ENCODE data around the gene USP34.

Gene USP34

DNA sequence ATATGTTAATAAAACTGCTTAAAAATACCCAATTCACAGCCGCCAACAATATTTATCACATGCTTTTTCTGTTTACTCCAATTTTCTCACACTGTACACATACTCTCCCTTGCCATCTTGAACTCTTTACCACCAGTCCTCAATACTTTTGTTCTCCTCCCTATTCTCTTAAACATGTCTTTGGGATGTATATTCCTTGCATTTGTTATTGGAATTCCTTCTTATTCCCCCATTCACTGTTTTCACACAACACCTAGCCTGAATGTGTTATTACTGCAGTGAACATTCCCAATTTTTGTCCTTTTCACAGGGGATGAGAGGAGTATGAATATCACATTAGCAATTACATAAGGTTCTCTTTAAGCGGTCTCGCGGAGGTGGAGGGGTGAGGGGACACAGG lies 94.7 kb downstream of the USP34 start:
- no peak for DNase-seq

DNA sequence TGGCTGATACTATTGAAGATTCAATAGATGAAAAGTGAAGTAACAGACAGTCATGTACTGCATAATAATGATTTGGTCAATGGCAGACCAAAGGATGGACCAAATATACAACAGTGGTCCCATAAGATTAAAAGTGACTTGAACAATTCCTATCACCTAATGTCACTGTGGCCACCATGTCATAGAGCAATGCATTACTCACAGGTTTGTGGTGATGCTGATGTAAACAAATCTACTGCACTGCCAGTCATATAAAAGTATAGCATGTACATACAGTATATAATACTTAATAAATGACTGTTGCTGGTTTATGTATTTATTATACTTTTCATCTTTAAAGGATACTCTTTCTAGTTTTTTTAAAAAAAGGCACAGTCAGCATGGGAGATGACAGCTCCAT lies 99.9 kb downstream of the USP34 start:
- no peak for DNase-seq

- DNase-seq, result no peak
These were observed 101.9 kb downstream of the USP34 start for GRCh38 chr2:61368687-61369665.

- no peak for DNase-seq
These were observed 103.7 kb downstream of the USP34 start for GRCh38 chr2:61367177-61367576.

GRCh38 chr2:61363580-61363979 lies 107.3 kb downstream of the USP34 start:
- DNase-seq, result no peak

GRCh38 chr2:61362873-61363272 lies 108.0 kb downstream of the USP34 start:
- DNase-seq, result no peak

- no peak for DNase-seq
These were observed 109.8 kb downstream of the USP34 start for GRCh38 chr2:61361068-61361467.

GRCh38 chr2:61359058-61359457 lies 111.8 kb downstream of the USP34 start:
- DNase-seq, result no peak

DNA sequence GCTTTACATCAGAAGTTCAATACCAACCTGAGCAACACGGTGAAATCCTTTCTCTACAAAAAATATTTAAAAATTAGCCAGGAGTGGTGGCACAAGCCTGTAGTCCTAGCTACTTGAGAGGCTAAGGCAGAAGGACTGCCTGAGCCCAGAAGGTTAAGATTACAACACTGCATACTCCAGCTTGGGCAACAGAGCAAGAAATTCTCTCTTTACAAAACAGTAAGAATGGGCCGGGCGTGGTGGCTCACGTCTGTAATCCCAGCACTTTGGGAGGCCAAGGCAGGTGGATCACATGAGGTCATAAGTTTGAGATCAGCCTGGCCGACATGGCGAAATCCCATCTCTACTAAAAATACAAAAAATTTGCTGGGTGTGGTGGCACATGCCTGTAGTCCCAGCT lies 113.2 kb downstream of the USP34 start:
- no peak for DNase-seq

DNA sequence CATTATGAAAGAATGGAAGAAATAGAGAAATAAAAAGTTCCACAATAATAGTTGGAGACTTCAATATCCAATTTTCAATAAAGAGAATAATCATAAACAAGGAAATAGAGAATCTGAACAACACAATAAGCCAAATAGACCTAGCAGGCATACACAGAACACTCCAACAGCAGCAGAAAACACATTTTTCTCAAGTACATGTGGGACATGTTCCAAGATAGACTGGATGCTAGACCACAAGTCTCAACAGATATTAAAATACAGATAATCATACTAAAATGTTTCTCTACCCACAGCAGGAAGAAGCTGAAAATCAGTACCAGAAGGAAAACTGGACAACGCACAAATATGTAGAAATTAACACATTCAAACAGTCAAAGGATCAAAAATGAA lies 113.9 kb downstream of the USP34 start:
- DNase-seq, result no peak

DNA sequence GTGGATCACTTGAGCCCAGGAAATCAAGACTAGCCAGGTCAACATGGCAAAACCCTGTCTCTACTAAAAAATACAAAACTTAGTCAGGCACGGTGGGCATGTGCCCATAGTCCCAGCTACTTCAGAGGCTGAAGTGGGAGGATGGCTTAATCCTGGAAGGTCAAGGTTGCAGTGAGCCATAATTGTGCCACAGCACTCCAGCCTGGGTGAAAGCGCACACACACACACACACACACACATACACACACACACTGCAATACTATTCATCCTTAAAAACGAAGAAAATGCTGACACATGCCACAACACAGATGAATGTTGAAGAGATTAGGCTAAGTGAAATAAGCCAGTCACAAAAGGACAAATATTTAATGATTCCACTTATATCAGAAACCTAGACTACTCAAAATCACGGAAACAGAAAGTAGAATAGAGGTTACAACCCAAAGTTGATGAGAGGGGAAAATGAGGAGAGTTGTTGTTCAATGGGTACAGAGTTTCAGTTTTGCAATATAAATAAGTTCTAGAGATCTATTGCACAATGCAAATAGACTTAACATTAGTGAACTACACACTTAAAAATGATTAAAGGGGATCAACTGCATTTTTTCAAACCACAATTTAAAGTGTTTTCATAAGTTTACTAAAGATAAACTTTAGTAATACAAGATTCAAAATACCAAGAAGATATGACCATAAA lies 114.5 kb downstream of the USP34 start:
- DNase-seq, result no peak

DNA sequence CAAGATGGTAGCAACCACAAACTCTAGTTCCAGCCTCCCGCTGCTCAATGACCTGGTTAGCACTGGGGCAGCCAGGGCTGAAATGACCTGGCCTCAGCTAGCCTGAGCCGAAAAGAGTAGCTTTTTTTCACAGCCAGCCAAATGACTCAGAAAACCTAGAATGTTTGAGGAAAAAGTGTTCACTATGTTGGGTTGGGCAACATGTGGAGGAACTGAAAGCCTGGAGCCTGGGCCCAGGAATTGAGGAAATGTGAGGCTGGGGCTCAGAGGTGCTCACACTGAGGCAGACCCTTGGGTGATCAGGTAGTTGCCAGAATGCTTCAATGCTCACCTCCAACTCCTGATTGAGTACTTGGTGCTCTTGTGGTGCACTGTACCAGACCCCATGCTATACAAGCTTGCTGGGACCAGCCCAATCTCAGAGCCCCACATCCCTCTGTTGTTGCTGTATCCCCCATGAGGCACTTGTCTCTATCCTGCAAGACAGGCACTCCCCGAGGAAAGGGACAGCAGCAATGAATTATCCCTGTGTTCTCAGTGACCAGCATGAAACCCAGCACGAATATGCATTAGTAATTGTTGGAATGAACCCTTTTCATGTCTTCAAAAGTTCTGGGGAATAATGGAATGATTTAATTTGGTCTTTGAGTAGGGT lies 116.2 kb downstream of the USP34 start:
- DNase-seq, result no peak

- no peak for DNase-seq
These were observed 117.0 kb downstream of the USP34 start for GRCh38 chr2:61353909-61354308.

DNA sequence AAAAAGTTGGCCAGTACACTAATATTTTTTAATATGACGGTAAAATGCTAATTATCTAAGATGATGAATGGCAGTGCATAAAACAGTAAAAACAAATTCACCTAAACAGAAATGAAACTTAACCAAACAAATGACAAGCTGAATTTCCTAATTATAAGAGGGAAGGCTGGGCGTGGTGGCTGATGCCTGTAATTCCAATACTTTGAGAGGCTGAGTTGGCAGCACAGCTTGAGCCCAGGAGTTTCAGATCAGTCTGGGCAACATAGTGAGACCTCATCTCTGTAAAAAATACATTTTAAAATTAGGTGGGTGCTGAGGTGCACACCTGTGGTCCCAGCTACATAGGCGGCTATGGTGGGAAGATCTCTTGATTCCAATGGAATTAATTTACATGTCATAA lies 120.1 kb downstream of the USP34 start:
- DNase-seq, result no peak

DNA sequence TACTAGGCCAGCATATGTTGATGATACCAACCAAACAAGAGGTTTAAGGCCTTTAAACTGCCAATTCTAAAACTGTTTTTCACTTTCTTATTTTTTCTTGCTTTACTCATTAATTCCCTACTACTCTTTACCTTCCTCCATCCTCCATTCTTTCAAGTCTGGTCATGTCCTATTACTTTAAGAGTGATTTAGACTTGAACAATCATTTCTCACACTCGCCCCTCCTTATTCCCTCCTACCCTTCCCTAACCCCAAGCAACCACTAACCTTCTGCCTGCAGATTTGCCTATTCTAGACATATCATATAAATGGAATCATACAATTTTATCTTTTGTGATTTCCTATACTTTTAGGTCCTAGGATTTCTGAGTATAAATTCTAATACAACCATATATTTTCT lies 127.7 kb downstream of the USP34 start:
- DNase-seq, result no peak

DNA sequence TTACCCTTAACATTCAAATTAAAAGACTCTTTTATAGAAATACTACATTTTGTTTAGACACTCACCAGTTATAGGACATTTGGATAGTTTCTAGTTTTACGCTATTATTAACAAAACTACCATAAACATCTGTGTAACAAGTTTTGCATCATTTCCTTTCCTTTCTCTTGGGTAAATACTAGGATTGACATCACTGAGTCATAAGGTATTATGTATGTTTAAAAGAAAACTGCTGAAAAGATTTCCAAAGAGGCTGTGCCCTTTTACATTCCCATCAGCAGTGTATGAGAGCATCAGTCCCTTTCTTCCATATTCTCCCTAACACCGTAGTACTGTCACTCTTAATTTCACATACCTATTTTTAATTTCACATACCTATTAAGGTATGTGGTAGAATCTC lies 130.6 kb downstream of the USP34 start:
- DNase-seq, result no peak

GRCh38 chr2:61338447-61338846 lies 132.4 kb downstream of the USP34 start:
- DNase-seq, result no peak

DNA sequence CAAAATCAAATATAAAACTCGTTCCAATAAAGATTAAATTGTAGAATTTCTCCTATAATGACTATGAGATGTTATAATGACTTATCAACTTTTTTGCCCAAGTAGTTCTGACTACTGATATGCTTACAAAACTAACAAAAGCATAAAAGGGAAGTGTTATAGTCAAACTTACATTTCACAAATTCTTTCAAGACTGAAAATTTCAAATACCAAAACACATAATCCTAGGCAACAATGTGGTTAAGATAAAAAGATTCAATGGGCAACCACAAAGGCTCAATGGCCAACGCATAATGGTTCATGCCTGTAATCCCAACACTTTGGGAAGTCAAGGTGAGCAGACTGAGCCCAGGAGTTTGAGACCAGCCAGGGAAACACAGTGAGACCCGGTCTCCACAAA lies 135.7 kb downstream of the USP34 start:
- no peak for DNase-seq

DNA sequence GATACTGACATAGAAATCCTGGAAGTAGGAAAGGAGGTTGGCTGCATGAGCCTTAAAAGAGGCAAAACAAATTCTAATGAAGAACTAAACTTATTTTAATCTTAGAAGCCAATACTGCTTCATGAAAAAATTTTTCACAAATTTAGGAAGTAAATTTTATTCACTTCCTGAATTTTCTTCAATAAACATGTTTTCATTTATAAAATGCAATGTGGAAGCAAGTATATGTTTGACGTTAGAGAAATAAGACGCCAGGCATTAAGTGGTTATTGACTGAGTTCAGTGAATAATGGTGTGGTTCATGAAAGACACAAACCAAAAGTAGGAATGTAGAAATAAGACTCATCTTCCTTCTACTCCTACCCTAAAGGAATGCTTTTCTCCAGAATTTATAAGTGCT lies 136.4 kb downstream of the USP34 start:
- DNase-seq, result no peak

DNA sequence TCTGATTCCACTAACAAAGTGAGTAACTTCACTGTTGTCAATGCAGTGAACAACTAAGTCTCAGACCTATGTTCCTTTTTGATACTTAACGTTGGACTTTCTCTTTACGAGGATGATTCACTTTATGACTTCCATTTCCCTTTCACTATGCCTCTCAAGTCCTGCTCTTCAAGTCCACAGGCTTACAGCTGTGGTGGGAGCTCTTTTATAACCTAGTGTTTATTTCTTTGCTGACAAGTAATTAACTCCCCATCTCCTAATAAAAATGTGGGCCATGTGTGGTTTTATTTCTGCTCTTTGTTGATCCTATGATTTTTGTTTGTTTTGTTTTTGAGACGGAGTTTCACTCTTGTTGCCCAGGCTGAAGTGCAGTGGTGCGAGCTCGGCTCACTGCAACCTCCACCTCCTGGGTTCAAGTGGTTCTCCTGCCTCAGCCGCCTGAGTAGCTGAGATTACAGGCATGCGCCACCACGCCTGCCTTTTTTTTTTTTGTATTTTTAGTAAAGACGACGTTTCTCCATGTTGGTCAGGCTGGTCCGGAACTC lies 142.1 kb downstream of the USP34 start:
- no peak for DNase-seq

DNA sequence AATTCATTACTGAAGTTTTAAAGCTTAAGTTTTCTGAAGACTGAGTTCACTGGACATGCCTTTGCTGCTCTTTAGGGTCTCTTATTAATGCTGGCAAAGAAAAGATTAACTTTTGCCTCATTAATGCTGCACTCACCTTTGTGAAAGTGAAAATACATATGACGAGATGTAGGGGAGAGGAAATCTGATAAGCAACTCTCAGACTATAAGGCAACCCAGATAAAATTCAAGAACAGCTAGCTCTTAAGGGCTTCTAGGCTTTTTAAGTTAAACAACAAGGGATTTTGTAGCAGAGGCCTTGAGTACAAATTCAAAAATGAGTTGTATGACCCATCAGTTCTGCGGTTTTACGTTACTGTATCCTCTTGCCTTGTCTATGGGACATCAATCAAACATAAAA lies 143.7 kb downstream of the USP34 start:
- DNase-seq, result no peak

DNA sequence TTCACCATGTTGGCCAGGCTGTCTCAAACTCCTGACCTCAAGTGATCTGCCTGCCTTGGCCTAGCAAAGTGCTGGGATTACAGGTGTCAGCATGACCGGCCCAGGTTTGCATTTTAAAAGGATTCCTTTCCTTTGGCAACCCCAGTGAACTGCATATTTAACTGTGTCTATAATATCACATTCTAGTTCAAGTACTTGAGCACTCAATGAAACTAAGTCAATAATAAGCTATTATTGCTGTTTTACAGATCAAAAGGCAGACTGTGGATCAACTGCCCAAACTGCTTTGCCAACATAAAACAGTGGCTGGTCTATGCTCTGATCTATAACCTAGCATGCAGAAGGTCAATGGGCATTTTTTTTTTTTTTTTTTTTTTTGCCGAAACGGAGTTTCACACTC lies 144.5 kb downstream of the USP34 start:
- no peak for DNase-seq
